Breast epithelium (tissue), 4 donors: ENCODE data around the gene AQP5. TPM values are rescaled to one million over a fixed set of nuclear protein-coding genes. Genes with fewer than 3 reads are reported as not detected.

ENCODE experiments used
- DNase-seq, 2 donors: peaks; one replicate each; pipeline ENCODE4 v3.0.0-alpha.2; 2019; ENCODE audit warnings: low spot score in 2 of 2
- H3K27ac ChIP-seq, 2 donors: fragments of 200-600 bp; sonication (generic) in 1 of 2; one replicate each; pipeline ENCODE4 v1.5.1; 2016 to 2019; ENCODE audit warnings: mild to moderate bottlenecking in 1 of 2
- H3K27me3 ChIP-seq, 2 donors: fragments of 200-600 bp; sonication (generic) in 1 of 2; one replicate each; pipeline versions ENCODE4 v1.5.1 to v1.6.0; 2017 to 2019; ENCODE audit warnings: control low read depth in 1 of 2, mild to moderate bottlenecking in 1 of 2
- H3K36me3 ChIP-seq: fragments of 200-600 bp; one replicate; pipeline ENCODE4 v1.5.1; 2019
- H3K4me1 ChIP-seq, 2 donors: fragments of 200-600 bp; sonication (generic); one replicate each; pipeline ENCODE4 v1.5.1; 2016 to 2019; ENCODE audit warnings: control low read depth in 1 of 2
- H3K4me3 ChIP-seq, 3 donors: fragments of 200-600 bp; sonication (generic); 1 replicate in 2 of 3; 2 replicates in 1 of 3; pipeline ENCODE4 v1.5.1; 2016 to 2019; ENCODE audit warnings: mild to moderate bottlenecking in 3 of 3, moderate library complexity in 2 of 3
- H3K9me3 ChIP-seq, 2 donors: fragments of 200-600 bp; sonication (generic) in 1 of 2; one replicate each; pipeline ENCODE4 v1.5.1; 2016 to 2019; ENCODE audit warnings: control low read depth in 1 of 2
- POLR2A ChIP-seq: fragments of 450-650 bp; IDR thresholded peaks from one replicate; pipeline ENCODE4 v1.6.1; 2016; ENCODE audit warnings: antibody characterized with exemption, mild to moderate bottlenecking, moderate library complexity
- POLR2AphosphoS5 ChIP-seq, 3 donors: sonication (generic); formaldehyde crosslinking; IDR thresholded peaks; one replicate each; pipeline ENCODE4 v1.6.1; 2017; ENCODE audit warnings: antibody characterized with exemption in 3 of 3
- intact Hi-C: fragments of 100-400 bp; cut with DNase I; formaldehyde crosslinking; loops from one replicate; pipeline ENCODE4 v1.15.1; 2023; ENCODE audit warnings: low total_unique reads
- total RNA-seq, 3 donors: library from RNA; depleted of rRNA; stranded (reverse); fragments of >200 nt; gene quantifications; one replicate each; pipeline ENCODE4 v1.1.0, GENCODE V29; 2016
- TF ChIP-seq, protein P1 (sequence below), 3 donors: fragments of 450-650 bp; IDR thresholded peaks; one replicate each; pipeline ENCODE4 v1.5.1; 2016 to 2017; ENCODE audit warnings: antibody characterized with exemption in 3 of 3, mild to moderate bottlenecking in 3 of 3, moderate library complexity in 3 of 3

The AQP5 gene
- total RNA-seq, 3 donors from 2014 or later, result 3.1 to 4.6 TPM; not detected in 1

DNA sequence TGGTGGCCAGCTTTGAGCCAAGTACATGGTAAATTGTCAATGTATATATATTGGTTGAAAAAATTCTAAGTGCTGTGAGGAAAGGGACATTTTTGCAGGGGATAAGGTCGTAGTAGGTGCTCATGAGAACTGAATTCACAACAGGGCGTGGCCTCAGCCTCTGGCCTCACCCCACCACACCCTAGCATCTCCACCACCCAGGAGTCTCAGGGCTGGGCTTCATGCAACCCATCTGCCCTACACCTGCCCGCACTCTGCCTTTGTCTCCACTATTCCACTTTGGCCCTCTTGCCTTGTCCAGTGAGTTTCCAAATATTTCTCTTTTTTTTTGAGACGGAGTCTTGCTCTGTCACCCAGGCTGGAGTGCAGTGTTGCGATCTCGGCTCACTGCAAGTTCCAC, 33.2 kb upstream of the AQP5 start:
- Histone ChIP-seq H3K36me3 (no peaks in the 10 kb centered on the region), H3K4me1 (no peaks in the 10 kb centered on the region), H3K4me3 (no peak overlapping the region), H3K9me3 (no peaks in the 10 kb centered on the region), H3K27me3 (no peaks in the 10 kb centered on the region), H3K27ac (no peak overlapping the region)
- TF ChIP-seq POLR2AphosphoS5 (IDR thresholded peaks at IDR 0.05) (no peak), POLR2A (no peak)
- TF ChIP-seq, protein P1, sequence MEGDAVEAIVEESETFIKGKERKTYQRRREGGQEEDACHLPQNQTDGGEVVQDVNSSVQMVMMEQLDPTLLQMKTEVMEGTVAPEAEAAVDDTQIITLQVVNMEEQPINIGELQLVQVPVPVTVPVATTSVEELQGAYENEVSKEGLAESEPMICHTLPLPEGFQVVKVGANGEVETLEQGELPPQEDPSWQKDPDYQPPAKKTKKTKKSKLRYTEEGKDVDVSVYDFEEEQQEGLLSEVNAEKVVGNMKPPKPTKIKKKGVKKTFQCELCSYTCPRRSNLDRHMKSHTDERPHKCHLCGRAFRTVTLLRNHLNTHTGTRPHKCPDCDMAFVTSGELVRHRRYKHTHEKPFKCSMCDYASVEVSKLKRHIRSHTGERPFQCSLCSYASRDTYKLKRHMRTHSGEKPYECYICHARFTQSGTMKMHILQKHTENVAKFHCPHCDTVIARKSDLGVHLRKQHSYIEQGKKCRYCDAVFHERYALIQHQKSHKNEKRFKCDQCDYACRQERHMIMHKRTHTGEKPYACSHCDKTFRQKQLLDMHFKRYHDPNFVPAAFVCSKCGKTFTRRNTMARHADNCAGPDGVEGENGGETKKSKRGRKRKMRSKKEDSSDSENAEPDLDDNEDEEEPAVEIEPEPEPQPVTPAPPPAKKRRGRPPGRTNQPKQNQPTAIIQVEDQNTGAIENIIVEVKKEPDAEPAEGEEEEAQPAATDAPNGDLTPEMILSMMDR (IDR thresholded peaks at IDR 0.05), result no peak
- peak in 1 of 2 donors; percentile 7 for DNase-seq
- intact Hi-C loops, result no loop called here

DNA sequence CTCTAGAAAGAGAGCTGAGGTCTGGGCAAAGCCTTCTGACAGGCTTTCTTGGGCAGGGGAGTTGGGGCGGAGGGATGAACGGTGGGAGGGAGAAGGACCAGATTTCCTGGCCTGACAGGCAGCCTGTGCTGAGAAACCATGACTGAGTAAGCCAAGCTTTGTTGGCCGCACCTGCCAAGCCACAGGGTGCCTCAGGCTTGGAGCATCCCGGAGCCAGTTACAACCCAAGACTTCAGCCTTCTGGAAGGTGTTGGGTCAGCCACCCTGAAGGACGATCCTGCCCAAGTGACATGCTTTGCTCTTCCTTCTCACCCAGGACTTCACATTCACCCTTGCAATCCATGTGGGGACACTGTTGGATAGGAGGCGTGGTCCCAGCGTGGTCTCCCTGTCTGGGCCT, 32.1 kb upstream of the AQP5 start:
- DNase-seq, result peak in 1 of 2 donors; percentile 51
- no peak overlapping the region for H3K4me3 ChIP-seq
- no peaks in the 10 kb centered on the region for H3K36me3 ChIP-seq
- no peak overlapping the region for H3K27ac ChIP-seq
- no peaks in the 10 kb centered on the region for H3K27me3 ChIP-seq
- no peak for TF ChIP-seq POLR2A
- TF ChIP-seq, protein P1 (IDR thresholded peaks at IDR 0.05), result no peak
- TF ChIP-seq POLR2AphosphoS5 (IDR thresholded peaks at IDR 0.05), result no peak
- intact Hi-C loops, result no loop called here
- H3K4me1 ChIP-seq, result no peaks in the 10 kb centered on the region
- H3K9me3 ChIP-seq, result no peaks in the 10 kb centered on the region

- TF ChIP-seq POLR2A (no peak), POLR2AphosphoS5 (IDR thresholded peaks at IDR 0.05) (no peak)
- TF ChIP-seq, protein P1 (IDR thresholded peaks at IDR 0.05), result no peak
- no peaks in the 10 kb centered on the region for H3K27me3 ChIP-seq
- no peak overlapping the region for H3K4me3 ChIP-seq
- H3K9me3 ChIP-seq, result no peaks in the 10 kb centered on the region
- H3K27ac ChIP-seq, result peak overlapping the region in 1 of 2 donors; percentile 21
- no peaks in the 10 kb centered on the region for H3K36me3 ChIP-seq
- no peaks in the 10 kb centered on the region for H3K4me1 ChIP-seq
- intact Hi-C loops, result loop anchor here (2.0 kb wide), 1 partner anchor 74 kb away; no protein-coding TSS in a partner anchor
- DNase-seq, result no peak
Measured at GRCh38 chr12:49930515-49931288, 31.0 kb upstream of the AQP5 start.

DNA sequence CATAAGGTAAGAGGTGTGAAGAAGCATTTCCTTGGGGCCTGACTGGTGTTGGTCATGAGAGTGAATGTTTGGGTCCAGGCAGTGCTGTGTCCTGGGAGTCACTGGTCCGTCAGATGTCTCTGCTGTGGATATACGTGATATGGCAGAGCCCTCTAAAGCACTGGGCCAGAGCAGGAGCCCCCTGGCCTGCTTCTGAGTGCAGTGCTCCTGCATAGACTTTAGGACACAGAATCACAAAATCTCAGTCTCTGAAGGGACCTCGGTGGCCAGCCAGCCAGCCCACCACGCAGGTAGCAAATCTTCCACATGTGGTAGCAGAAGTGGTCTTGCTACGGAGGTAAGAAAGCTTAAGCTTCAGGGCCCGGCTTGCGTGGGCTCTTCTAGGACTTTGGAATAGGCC, 29.6 kb upstream of the AQP5 start:
- no peaks in the 10 kb centered on the region for H3K27me3 ChIP-seq
- no peaks in the 10 kb centered on the region for H3K9me3 ChIP-seq
- DNase-seq, result peak in 1 of 2 donors; percentile 15
- H3K4me1 ChIP-seq, result no peaks in the 10 kb centered on the region
- TF ChIP-seq, protein P1 (IDR thresholded peaks at IDR 0.05), result no peak
- TF ChIP-seq POLR2AphosphoS5 (IDR thresholded peaks at IDR 0.05), result no peak
- TF ChIP-seq POLR2A, result no peak
- no peaks in the 10 kb centered on the region for H3K36me3 ChIP-seq
- no peak overlapping the region for H3K4me3 ChIP-seq
- intact Hi-C loops, result no loop called here
- peak overlapping the region in 1 of 2 donors; percentile 21 for H3K27ac ChIP-seq

GRCh38 chr12:49932533-49933130, 29.0 kb upstream of the AQP5 start:
- Histone ChIP-seq H3K36me3 (no peaks in the 10 kb centered on the region), H3K27me3 (no peaks in the 10 kb centered on the region), H3K9me3 (no peaks in the 10 kb centered on the region), H3K27ac (no peak overlapping the region), H3K4me3 (no peak overlapping the region), H3K4me1 (no peaks in the 10 kb centered on the region)
- intact Hi-C loops, result no loop called here
- peak in 1 of 2 donors; percentile 25 for DNase-seq
- TF ChIP-seq POLR2AphosphoS5 (IDR thresholded peaks at IDR 0.05) (no peak), POLR2A (no peak)
- TF ChIP-seq, protein P1 (IDR thresholded peaks at IDR 0.05), result no peak
